ENCODE measurements around the gene MAGI2. TPM values are rescaled to one million over a fixed set of nuclear protein-coding genes. Genes with fewer than 3 reads are reported as not detected.

Gene MAGI2
- total and polyA plus RNA-seq, 2 of the 13 experiments (the other 11 are each of a cell fraction or from before 2014, with no cell fraction given): 1.5 to 3.8 TPM

- Histone ChIP-seq H4K20me1 (ENCODE audit: insufficient read depth, low read length) (no peaks in the 10 kb centered on the region), H3K27me3 (ENCODE audit: control insufficient read depth in 1 of 2, insufficient read depth in 2 of 2, low read length in 2 of 2) (no peaks in the 10 kb centered on the region), H2AFZ (ENCODE audit: low read length) (no peak overlapping the region), H3K36me3 (replicated peaks in 1 of 2; ENCODE audit: control insufficient read depth in 1 of 2, insufficient read depth in 2 of 2, low read length in 2 of 2) (no peaks in the 10 kb centered on the region), H3K9ac (ENCODE audit: insufficient read depth, low read depth, low read length) (no peak overlapping the region), H3K4me3 (replicated peaks in 1 of 3; ENCODE audit: insufficient read depth in 1 of 3, low read depth in 2 of 3, low read length in 3 of 3) (no peak overlapping the region), H3K27ac (ENCODE audit: extremely low read length, insufficient read depth, low read length) (no peak overlapping the region), H3K4me1 (ENCODE audit: insufficient read depth, low read length) (no peaks in the 10 kb centered on the region), H3K9me3 (ENCODE audit: low read length) (0 out of 2 replicates have a peak, but pooled peaks cover 8% of the 10 kb centered on the region), H3K79me2 (ENCODE audit: insufficient read depth, low read length) (no peaks in the 10 kb centered on the region), H3K4me2 (ENCODE audit: low read depth, low read length) (no peak overlapping the region)
- POLR2A ChIA-PET: no interaction called here
- intact Hi-C loops (cut with micrococcal nuclease; ENCODE audit: unreplicated experiment) (no loop called here), in situ Hi-C loops (cut with HindIII; ENCODE audit: extremely low pct_ligation_motif_present, low pct_unique_long_range_greater_than_20kb) (no loop called here)
- ATAC-seq (no peak), DNase-seq (ENCODE audit: low spot score) (no peak), FAIRE-seq (no peak)
- WGBS (ENCODE audit: low lambda C conversion rate): 53% methylated on average over 4 of the region's 4 CpGs
- BruUV-seq (replicated peaks): no TSS peak
- CTCF ChIA-PET (ENCODE audit: low intra/inter-chr PET ratio, low total read pairs): no interaction called here
- no peak for TF ChIP-seq CBX1 (IDR thresholded peaks at IDR 0.05; ENCODE audit: low read depth)
- TF ChIP-seq SMAD1 (CRISPR knock-in tag; IDR thresholded peaks at IDR 0.05; ENCODE audit: borderline replicate concordance, low read depth): no peak
- TF ChIP-seq ZNF441 (CRISPR knock-in tag; IDR thresholded peaks at IDR 0.05; ENCODE audit: borderline replicate concordance): no peak
- no peak for TF ChIP-seq ATF1 (CRISPR knock-in tag; IDR thresholded peaks at IDR 0.05)
- TF ChIP-seq FOXP1 (IDR thresholded peaks at IDR 0.05): no peak
- no peak for TF ChIP-seq FOXP1 (CRISPR knock-in tag; IDR thresholded peaks at IDR 0.05)
- TF ChIP-seq NCOA2 (CRISPR knock-in tag; IDR thresholded peaks at IDR 0.05): no peak
- no peak for TF ChIP-seq SSRP1 (CRISPR knock-in tag; IDR thresholded peaks at IDR 0.05)
- no peak for TF ChIP-seq ZNF83 (CRISPR knock-in tag; IDR thresholded peaks at IDR 0.05; ENCODE audit: borderline replicate concordance)
- TF ChIP-seq SP140L (CRISPR knock-in tag; IDR thresholded peaks at IDR 0.05; ENCODE audit: borderline replicate concordance): no peak
- TF ChIP-seq KLF15 (CRISPR knock-in tag; IDR thresholded peaks at IDR 0.05; ENCODE audit: borderline replicate concordance): no peak
- TF ChIP-seq MTERF4 (CRISPR knock-in tag; IDR thresholded peaks at IDR 0.05): no peak
Measured at GRCh38 chr7:78751253-78751652, 702.2 kb downstream of the MAGI2 start.
